Cardiac muscle cell (in vitro differentiated cells and primary cell): Measurements from ENCODE around the gene CDKN2C. TPM values are rescaled to one million over a fixed set of nuclear protein-coding genes. Genes with fewer than 3 reads are reported as not detected.

Source experiments
- DNase-seq, 2 donors: peaks; one replicate each; pipeline versions ENCODE4 v3.0.0 to v3.0.0-alpha.2; 2010 to 2017; ENCODE audit warnings: low read depth in 1 of 2, low spot score in 1 of 2
- H3K27ac ChIP-seq: fragments of 200-600 bp; sonication (generic); 2 replicates; pipeline ENCODE4 v1.5.1; 2016
- H3K27me3 ChIP-seq: fragments of 200-600 bp; sonication (generic); 2 replicates; pipeline ENCODE4 v1.6.0; 2016; ENCODE audit warnings: control low read depth
- H3K36me3 ChIP-seq: fragments of 200-600 bp; sonication (generic); 2 replicates; pipeline ENCODE4 v1.5.1; 2016; ENCODE audit warnings: control low read depth
- H3K4me1 ChIP-seq: fragments of 200-600 bp; sonication (generic); 2 replicates; pipeline ENCODE4 v1.8.1; 2017; ENCODE audit warnings: low read depth, mild to moderate bottlenecking, mixed run types
- H3K4me3 ChIP-seq: fragments of 200-600 bp; sonication (generic); 2 replicates; pipeline ENCODE4 v1.5.1; 2016; ENCODE audit warnings: mild to moderate bottlenecking
- H3K9me3 ChIP-seq: fragments of 200-600 bp; sonication (generic); 2 replicates; pipeline ENCODE4 v1.5.1; 2017; ENCODE audit warnings: low read depth, mild to moderate bottlenecking, control low read depth
- CTCF ChIP-seq: IDR thresholded peaks from 2 replicates; pipeline ENCODE4 v1.5.1; 2012; ENCODE audit warnings: low read depth, mild to moderate bottlenecking, low read length
- polyA plus RNA-seq: library from polyadenylated mRNA; unstranded; fragments of >200 nt; fragmentation: Nextera tagmentation; extraction: Ambion mirVana; gene quantifications from 2 replicates; pipeline ENCODE4 v1.2.1, GENCODE V29; 2016
- total RNA-seq: library from RNA; depleted of rRNA; stranded (reverse); fragments of >200 nt; gene quantifications from 2 replicates; pipeline ENCODE4 v1.2.3, GENCODE V29; 2016

CDKN2C gene
- total and polyA plus RNA-seq, 2 experiments from 2014 or later, result 0.54 to 5.5 TPM

GRCh38 chr1:50959303-50959912 is 10.6 kb upstream of the CDKN2C start:
- H3K27ac ChIP-seq, result peak overlapping the region; percentile 84
- H3K4me1 ChIP-seq, result peaks cover 3% of the 10 kb centered on the region
- peak overlapping the region; percentile 93 for H3K4me3 ChIP-seq
- peaks cover 19% of the 10 kb centered on the region for H3K27me3 ChIP-seq
- peak in 1 of 2 donors; percentile 32 for DNase-seq
- TF ChIP-seq CTCF, result no peak
- H3K9me3 ChIP-seq, result no peaks in the 10 kb centered on the region
- H3K36me3 ChIP-seq, result no peaks in the 10 kb centered on the region

GRCh38 chr1:50959913-50960844 is 9.9 kb upstream of the CDKN2C start, which contains the start of gene FAF1:
Gene FAF1 (minus strand): TSS chr1:50960267. CDS start chr1:50959811, 456 bp downstream.
- peak; percentile 97 to 98 for DNase-seq
- no peak for TF ChIP-seq CTCF
- H3K36me3 ChIP-seq, result no peaks in the 10 kb centered on the region
- peak within 1 kb of the TSS; percentile 93 for H3K4me3 ChIP-seq
- peaks cover 3% of the 10 kb centered on the region for H3K4me1 ChIP-seq
- peaks cover 27% of the 10 kb centered on the region for H3K27me3 ChIP-seq
- H3K27ac ChIP-seq, result peak within 1 kb of the TSS; percentile 84
- H3K9me3 ChIP-seq, result no peaks in the 10 kb centered on the region

GRCh38 chr1:50964863-50965262 is 5.2 kb upstream of the CDKN2C start:
- no peak for TF ChIP-seq CTCF
- DNase-seq, result no peak
- Histone ChIP-seq H3K27me3 (peaks cover 68% of the 10 kb centered on the region), H3K27ac (no peak overlapping the region), H3K4me3 (no peak overlapping the region), H3K4me1 (no peaks in the 10 kb centered on the region), H3K36me3 (no peaks in the 10 kb centered on the region), H3K9me3 (no peaks in the 10 kb centered on the region)

GRCh38 chr1:50966991-50967390 is 3.1 kb upstream of the CDKN2C start:
- H3K9me3 ChIP-seq, result no peaks in the 10 kb centered on the region
- no peaks in the 10 kb centered on the region for H3K36me3 ChIP-seq
- TF ChIP-seq CTCF, result no peak
- H3K4me1 ChIP-seq, result no peaks in the 10 kb centered on the region
- DNase-seq, result no peak
- H3K27ac ChIP-seq, result no peak overlapping the region
- H3K27me3 ChIP-seq, result peaks cover 89% of the 10 kb centered on the region
- H3K4me3 ChIP-seq, result no peak overlapping the region

- Histone ChIP-seq H3K4me1 (no peaks in the 10 kb centered on the region), H3K4me3 (peak overlapping the region; percentile 58), H3K9me3 (no peaks in the 10 kb centered on the region), H3K27ac (no peak overlapping the region), H3K27me3 (peaks cover 92% of the 10 kb centered on the region), H3K36me3 (no peaks in the 10 kb centered on the region)
- no peak for TF ChIP-seq CTCF
- DNase-seq, result no peak
Measured at GRCh38 chr1:50967416-50968157, 2.5 kb upstream of the CDKN2C start.
